Measurements from ENCODE around the gene YAF2.
A peak's percentile ranks its signal among the peaks of the same experiment; 100 is the strongest.

The YAF2 gene

GRCh38 chr12:42144408-42145196, 93.4 kb downstream of the YAF2 start, which contains the start of gene GXYLT1:
TSS of gene GXYLT1 (minus strand) at chr12:42144874. CDS start at chr12:42144646, 228 bp downstream.
- DNase-seq (ENCODE audit: low spot score) = peak; percentile 91

DNA sequence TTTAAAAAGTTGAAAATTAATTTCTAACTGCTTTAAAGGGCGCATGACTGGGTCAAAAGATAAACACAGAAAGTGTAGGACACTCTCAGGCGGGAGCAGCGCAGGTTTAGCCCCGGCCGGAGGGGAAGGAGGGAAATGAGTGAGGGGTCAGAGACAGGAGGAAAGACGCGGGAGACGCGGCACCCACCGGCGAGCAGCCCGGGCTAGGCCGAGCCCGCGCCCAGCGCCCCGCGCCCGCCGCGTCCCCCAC, 94.0 kb downstream of the YAF2 start:
- no peak for DNase-seq (ENCODE audit: low spot score)

- DNase-seq (ENCODE audit: low spot score) = no peak
Observed at GRCh38 chr12:42143452-42144157, 94.4 kb downstream of the YAF2 start.

- DNase-seq (ENCODE audit: low spot score) = no peak
Observed at GRCh38 chr12:42141981-42142606, 96.0 kb downstream of the YAF2 start.

DNA sequence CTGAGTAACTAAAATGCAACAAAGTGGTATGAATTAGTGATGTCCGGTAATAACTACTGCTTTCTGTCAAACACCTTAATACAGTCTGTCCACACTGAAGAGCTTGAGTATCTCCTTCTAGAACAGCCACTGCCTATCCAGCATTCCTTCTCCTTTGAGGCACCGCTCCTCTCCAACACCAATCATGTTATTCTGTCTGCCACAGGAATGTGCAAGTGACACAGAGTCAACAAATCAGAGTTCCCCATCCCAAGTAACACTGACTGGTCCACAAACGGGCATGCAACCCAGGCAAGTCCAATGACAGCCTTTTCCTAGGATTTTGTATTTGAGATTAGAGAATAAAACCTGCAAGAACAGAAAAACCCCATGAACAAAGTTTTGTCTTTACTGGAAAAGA, 97.1 kb downstream of the YAF2 start:
- DNase-seq (ENCODE audit: low spot score) = no peak

DNA sequence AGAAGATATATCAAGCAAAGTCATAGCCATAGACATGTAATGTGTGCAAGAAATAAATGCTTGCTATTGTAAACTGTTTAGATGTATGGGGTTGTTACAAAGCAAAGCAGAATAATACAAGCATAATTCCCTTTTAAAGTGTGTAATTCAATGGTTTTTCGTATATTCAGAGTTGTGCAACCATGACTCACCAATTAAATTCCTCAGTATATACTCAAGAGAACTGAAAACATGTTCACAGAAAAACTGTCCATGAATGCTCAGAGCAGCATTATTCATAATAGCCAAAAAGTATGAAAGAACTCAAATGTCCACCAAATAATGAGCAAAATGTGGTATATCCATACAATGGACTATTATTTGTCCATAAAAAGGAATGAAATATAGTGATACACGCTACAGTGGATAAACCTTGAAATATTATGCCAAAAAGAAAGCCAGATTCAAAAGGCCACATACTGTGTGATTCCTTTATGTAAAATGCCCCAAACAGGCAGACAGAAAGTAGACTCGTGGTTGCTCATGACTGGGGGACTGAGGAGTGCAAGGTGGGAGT, 102.7 kb downstream of the YAF2 start:
- DNase-seq (ENCODE audit: low spot score) = no peak

GRCh38 chr12:42130672-42131402, 107.2 kb downstream of the YAF2 start:
- no peak for DNase-seq (ENCODE audit: low spot score)

- peak; percentile 47 for DNase-seq (ENCODE audit: low spot score)
Observed at GRCh38 chr12:42129595-42130204, 108.3 kb downstream of the YAF2 start.

DNA sequence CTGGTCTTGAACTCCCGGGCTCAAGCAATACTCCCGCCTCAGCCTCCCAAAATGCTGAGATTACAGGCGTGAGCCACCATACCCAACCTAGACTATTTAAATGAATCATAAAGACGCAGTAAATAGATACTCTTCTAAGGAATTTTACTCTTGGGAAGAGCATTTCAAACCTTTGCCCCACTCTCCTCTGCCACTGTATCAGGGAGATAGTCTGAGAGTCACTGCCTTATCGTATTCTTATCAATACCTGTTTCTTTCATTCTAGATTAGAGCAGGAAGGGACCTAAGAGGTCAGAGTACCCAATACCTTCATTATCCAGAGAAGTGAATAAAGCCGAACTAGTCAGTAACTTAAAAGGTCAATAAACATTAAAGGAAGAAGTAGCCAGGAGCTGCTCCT, 109.2 kb downstream of the YAF2 start:
- DNase-seq (ENCODE audit: low spot score) = no peak

DNA sequence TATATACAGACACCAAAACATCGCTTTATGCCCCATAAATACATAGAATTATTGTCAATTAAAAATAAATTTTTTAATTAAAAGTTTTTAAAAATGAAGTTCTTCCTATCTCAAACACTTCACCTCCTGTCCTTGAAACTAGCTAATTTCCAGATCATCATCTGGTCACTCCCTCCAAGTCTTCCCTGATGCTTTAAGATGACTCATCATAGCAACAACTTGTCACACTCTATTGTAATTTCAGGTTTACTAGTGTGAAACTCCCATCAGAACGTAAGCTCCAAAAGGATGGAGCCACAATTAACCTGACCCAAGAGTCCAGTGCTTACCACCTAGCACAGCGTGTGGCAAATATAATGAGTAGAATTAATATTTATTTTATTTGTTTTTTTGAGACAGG, 109.7 kb downstream of the YAF2 start:
- DNase-seq (ENCODE audit: low spot score) = no peak

- DNase-seq (ENCODE audit: low spot score) = no peak
Observed at GRCh38 chr12:42126963-42127362, 111.1 kb downstream of the YAF2 start.

DNA sequence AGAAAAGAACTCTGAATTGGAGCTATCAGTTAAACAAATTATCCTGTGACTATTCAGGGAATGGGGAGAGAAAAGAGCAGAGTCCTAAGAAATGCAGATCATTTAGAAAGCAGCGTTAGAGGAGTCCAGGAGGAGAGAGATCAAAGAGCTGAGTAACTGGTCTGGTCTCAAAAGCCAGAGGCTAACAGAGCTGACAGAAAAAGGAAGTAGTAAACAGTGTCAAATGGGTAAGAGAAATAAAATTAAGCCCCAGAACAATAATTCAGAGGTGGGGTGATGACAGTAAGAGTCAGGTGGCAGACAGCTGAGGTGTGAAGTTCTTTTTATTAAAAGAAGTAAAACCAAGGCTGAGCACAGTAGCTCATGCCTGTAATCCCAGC, 112.7 kb downstream of the YAF2 start:
- no peak for DNase-seq (ENCODE audit: low spot score)

- DNase-seq (ENCODE audit: low spot score) = no peak
Observed at GRCh38 chr12:42124764-42125387, 113.2 kb downstream of the YAF2 start.

- no peak for DNase-seq (ENCODE audit: low spot score)
Observed at GRCh38 chr12:42119085-42119633, 118.9 kb downstream of the YAF2 start.

DNA sequence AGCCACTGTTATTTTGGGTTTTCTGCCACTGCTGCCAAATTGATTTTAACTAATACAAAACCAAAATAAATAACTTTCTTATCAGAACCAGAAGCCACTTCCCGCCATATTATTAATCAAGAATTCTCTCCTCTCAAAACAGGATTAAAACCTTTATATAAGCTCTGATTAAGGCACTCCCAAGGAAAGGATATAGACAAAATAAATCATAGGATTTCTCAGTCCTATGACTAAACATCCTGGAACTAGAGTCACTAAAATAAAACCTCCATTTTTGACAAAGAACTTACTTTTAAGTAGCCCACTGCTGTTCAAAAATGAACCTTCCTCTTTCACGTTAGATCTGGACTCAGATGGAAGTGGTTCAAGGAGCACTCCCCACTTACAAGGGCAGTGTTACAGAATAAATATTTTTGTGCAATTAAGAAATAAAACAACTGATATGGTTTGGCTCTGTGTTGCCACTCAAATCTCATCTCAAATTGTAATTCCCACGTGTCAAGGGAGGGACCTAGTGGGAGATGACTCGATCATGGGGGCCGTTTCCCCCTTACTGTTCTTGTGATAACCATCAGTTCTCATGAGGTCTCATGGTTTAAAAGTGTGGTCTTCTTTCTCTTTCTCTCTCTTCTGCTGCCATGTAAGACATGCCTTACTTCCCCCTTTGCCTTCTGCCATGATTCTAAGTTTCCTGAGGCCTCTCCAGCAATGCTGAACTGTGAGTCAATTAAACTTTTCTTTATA, 119.7 kb downstream of the YAF2 start:
- DNase-seq (ENCODE audit: low spot score) = no peak

DNA sequence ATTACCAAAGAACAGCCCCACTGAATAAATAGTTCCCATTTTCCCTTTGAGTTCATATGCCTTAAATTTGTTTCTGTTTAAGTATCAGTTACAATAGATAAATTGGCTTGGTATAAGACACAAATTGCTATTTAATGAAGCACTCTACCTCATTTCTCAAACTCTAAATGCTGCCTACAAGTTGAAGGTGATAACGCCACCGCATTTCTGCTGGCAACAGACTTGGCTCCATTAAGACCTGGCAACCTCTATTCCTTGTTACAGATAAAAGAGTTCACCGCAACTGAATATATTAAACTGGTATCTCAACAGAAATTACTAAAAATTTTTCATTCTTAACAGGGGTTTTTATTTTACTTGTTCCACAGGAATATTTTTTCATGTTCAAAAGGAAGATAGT, 129.0 kb downstream of the YAF2 start:
- no peak for DNase-seq (ENCODE audit: low spot score)

Data from putamen (tissue), 1 donor.